Measurements from ENCODE around the gene POU2F1.

The POU2F1 gene

GRCh38 chr1:167476061-167476460 lies 255.4 kb downstream of the POU2F1 start:
- ChIA-PET POLR2A (no interaction called here), CTCF (interaction anchor here (0.7 kb wide), 1 partner anchor 65 kb away, joined by 4 read pairs; no protein-coding TSS in a partner anchor)
- no peaks in the 10 kb centered on the region for H3K4me1 ChIP-seq (ENCODE audit: control insufficient read depth, insufficient read depth, low read length)

More at GRCh38 chr1:167476061-167476460, 255.4 kb downstream of the POU2F1 start:
- Histone ChIP-seq H3K27ac (ENCODE audit: extremely low read depth, low read depth, low read length) (no peak overlapping the region), H3K4me3 (ENCODE audit: low read depth, low read length) (no peak overlapping the region), H3K36me3 (ENCODE audit: control insufficient read depth in 2 of 2, insufficient read depth in 1 of 2, low read length in 2 of 2) (no peaks in the 10 kb centered on the region), H3K9me3 (ENCODE audit: control insufficient read depth, insufficient read depth, low read depth, low read length) (no peaks in the 10 kb centered on the region)
- TF ChIP-seq ZBTB26 (tag by site-specific recombination; optimal IDR thresholded peaks at IDR 0.05): no peak
- no peak for TF ChIP-seq ZNF558 (tag by site-specific recombination; IDR thresholded peaks at IDR 0.05)
- TF ChIP-seq ZNF132 (tag by site-specific recombination; IDR thresholded peaks at IDR 0.05; ENCODE audit: borderline replicate concordance): no peak
- TF ChIP-seq ZNF600 (tag by site-specific recombination; IDR thresholded peaks at IDR 0.05): no peak
- TF ChIP-seq ZNF692 (tag by site-specific recombination; IDR thresholded peaks at IDR 0.05): no peak
- no peak for TF ChIP-seq KLF16 (tag by site-specific recombination; IDR thresholded peaks at IDR 0.05)
- TF ChIP-seq PRDM10 (tag by site-specific recombination; IDR thresholded peaks at IDR 0.05): no peak
- TF ChIP-seq MZF1 (tag by site-specific recombination; IDR thresholded peaks at IDR 0.05; ENCODE audit: borderline replicate concordance): no peak
- TF ChIP-seq IKZF3 (tag by site-specific recombination; IDR thresholded peaks at IDR 0.05): no peak
- no peak for TF ChIP-seq ZNF214 (tag by site-specific recombination; IDR thresholded peaks at IDR 0.05; ENCODE audit: borderline replicate concordance)
- no peak for TF ChIP-seq ZNF571 (tag by site-specific recombination; IDR thresholded peaks at IDR 0.05)
- TF ChIP-seq ZNF114 (tag by site-specific recombination; IDR thresholded peaks at IDR 0.05): no peak
- TF ChIP-seq, protein P1, sequence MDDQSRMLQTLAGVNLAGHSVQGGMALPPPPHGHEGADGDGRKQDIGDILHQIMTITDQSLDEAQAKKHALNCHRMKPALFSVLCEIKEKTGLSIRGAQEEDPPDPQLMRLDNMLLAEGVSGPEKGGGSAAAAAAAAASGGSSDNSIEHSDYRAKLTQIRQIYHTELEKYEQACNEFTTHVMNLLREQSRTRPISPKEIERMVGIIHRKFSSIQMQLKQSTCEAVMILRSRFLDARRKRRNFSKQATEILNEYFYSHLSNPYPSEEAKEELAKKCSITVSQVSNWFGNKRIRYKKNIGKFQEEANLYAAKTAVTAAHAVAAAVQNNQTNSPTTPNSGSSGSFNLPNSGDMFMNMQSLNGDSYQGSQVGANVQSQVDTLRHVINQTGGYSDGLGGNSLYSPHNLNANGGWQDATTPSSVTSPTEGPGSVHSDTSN (CRISPR knock-in tag; IDR thresholded peaks at IDR 0.05): no peak
- no peak for TF ChIP-seq ZNF23 (tag by site-specific recombination; IDR thresholded peaks at IDR 0.05; ENCODE audit: borderline replicate concordance)
- TF ChIP-seq PRDM1 (tag by site-specific recombination; IDR thresholded peaks at IDR 0.05): no peak
- TF ChIP-seq, protein P2, sequence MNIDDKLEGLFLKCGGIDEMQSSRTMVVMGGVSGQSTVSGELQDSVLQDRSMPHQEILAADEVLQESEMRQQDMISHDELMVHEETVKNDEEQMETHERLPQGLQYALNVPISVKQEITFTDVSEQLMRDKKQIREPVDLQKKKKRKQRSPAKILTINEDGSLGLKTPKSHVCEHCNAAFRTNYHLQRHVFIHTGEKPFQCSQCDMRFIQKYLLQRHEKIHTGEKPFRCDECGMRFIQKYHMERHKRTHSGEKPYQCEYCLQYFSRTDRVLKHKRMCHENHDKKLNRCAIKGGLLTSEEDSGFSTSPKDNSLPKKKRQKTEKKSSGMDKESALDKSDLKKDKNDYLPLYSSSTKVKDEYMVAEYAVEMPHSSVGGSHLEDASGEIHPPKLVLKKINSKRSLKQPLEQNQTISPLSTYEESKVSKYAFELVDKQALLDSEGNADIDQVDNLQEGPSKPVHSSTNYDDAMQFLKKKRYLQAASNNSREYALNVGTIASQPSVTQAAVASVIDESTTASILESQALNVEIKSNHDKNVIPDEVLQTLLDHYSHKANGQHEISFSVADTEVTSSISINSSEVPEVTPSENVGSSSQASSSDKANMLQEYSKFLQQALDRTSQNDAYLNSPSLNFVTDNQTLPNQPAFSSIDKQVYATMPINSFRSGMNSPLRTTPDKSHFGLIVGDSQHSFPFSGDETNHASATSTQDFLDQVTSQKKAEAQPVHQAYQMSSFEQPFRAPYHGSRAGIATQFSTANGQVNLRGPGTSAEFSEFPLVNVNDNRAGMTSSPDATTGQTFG (tag by site-specific recombination; IDR thresholded peaks at IDR 0.05; ENCODE audit: borderline replicate concordance): no peak
- TF ChIP-seq, protein P3, sequence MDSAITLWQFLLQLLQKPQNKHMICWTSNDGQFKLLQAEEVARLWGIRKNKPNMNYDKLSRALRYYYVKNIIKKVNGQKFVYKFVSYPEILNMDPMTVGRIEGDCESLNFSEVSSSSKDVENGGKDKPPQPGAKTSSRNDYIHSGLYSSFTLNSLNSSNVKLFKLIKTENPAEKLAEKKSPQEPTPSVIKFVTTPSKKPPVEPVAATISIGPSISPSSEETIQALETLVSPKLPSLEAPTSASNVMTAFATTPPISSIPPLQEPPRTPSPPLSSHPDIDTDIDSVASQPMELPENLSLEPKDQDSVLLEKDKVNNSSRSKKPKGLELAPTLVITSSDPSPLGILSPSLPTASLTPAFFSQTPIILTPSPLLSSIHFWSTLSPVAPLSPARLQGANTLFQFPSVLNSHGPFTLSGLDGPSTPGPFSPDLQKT (IDR thresholded peaks at IDR 0.05; ENCODE audit: borderline replicate concordance, low read depth, low read length): no peak
- TF ChIP-seq WT1 (tag by site-specific recombination; IDR thresholded peaks at IDR 0.05): no peak
- TF ChIP-seq BCL11A (tag by site-specific recombination; IDR thresholded peaks at IDR 0.05; ENCODE audit: low read depth): no peak

Measured in HEK293 (cell line).